PFSK-1 (cell line): ENCODE results near the gene FUT8.

ENCODE experiments used
- FOXP2 ChIP-seq: optimal IDR thresholded peaks from 2 replicates; pipeline ENCODE3; 2011; ENCODE audit warnings: borderline replicate concordance, control low read depth, inconsistent platforms; ENCODE audit not compliant: insufficient read depth; ENCODE audit errors: extremely low read length, extremely low read depth
- POLR2AphosphoS5 ChIP-seq: IDR thresholded peaks from 2 replicates; pipeline ENCODE4 v1.6.1; 2012; ENCODE audit warnings: low read depth, mild to moderate bottlenecking, control low read depth, low read length, moderate library complexity
- SIN3A ChIP-seq: IDR thresholded peaks from 2 replicates; pipeline ENCODE4 v1.6.1; 2012; ENCODE audit warnings: mild to moderate bottlenecking, low read length, moderate library complexity, borderline replicate concordance; ENCODE audit not compliant: insufficient read depth
- TAF1 ChIP-seq: IDR thresholded peaks from 2 replicates; pipeline ENCODE4 v1.6.1; 2012; ENCODE audit warnings: low read length, control low read depth, borderline replicate concordance; ENCODE audit not compliant: insufficient read depth
- TF ChIP-seq, protein P1 (sequence below), 2 experiments: IDR thresholded peaks; 2 replicates each; pipeline versions ENCODE4 v1.6.1 to v1.8.0; 2011 to 2012; ENCODE audit warnings: low read depth in 2 of 2, low read length in 2 of 2, control low read depth in 1 of 2, inconsistent platforms in 1 of 2, mild to moderate bottlenecking in 1 of 2, moderate library complexity in 1 of 2; ENCODE audit not compliant: insufficient read depth in 1 of 2

DNA sequence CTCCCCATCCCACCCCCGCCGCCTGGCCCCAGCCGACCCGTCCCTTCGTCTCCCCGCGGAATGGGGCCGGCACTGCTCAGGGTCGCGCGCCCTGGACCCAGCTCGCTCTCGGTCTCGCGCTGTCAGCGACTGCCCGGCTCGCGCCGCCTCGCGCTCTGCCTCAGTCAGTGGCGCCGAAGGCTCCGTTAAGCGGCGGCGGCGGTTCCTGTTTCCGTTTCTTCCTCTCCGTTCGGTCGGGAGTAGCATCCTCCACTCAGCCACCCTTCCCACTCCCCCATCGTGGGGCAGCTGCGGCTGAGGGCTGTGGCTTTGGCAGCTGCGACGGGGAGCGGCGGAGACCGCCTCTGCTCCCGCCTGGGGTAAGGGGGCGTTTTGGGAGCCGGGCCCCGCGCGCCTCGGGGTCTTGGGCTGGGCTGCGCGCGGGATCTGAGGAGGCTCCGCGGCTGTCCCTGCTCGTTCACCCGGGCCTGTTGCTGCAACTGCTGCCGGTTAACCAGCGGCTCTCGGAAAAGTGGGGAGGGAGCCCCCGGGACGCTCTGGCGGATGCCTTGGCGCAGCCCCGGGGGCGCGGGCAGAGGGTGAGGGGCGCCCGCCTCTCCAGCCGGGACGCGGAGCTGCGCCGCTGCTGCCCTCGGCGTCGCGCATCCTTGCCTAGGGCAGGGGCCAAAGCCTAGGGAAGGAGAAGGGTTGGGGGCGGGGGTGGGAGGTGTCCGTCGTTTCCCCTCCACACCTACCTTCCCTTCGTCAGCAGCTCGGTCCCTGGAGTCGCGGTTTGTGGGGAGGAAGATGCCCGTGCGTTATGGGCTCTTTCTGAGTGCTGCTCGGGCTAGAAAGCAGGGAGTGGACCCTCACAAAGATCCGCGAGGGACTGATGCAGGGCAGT is 567 bp downstream of the FUT8 start:
- no peak for TF ChIP-seq POLR2AphosphoS5
- TF ChIP-seq TAF1, result no peak
- TF ChIP-seq, protein P1, sequence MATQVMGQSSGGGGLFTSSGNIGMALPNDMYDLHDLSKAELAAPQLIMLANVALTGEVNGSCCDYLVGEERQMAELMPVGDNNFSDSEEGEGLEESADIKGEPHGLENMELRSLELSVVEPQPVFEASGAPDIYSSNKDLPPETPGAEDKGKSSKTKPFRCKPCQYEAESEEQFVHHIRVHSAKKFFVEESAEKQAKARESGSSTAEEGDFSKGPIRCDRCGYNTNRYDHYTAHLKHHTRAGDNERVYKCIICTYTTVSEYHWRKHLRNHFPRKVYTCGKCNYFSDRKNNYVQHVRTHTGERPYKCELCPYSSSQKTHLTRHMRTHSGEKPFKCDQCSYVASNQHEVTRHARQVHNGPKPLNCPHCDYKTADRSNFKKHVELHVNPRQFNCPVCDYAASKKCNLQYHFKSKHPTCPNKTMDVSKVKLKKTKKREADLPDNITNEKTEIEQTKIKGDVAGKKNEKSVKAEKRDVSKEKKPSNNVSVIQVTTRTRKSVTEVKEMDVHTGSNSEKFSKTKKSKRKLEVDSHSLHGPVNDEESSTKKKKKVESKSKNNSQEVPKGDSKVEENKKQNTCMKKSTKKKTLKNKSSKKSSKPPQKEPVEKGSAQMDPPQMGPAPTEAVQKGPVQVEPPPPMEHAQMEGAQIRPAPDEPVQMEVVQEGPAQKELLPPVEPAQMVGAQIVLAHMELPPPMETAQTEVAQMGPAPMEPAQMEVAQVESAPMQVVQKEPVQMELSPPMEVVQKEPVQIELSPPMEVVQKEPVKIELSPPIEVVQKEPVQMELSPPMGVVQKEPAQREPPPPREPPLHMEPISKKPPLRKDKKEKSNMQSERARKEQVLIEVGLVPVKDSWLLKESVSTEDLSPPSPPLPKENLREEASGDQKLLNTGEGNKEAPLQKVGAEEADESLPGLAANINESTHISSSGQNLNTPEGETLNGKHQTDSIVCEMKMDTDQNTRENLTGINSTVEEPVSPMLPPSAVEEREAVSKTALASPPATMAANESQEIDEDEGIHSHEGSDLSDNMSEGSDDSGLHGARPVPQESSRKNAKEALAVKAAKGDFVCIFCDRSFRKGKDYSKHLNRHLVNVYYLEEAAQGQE (IDR thresholded peaks at IDR 0.05; ENCODE audit: insufficient read depth in 1 of 2, low read depth in 2 of 2, low read length in 2 of 2), result no peak
- no peak for TF ChIP-seq SIN3A
- TF ChIP-seq FOXP2, result no peak
